ENCODE data around the gene RNASEH2C.

The RNASEH2C gene

GRCh38 chr11:65680192-65680743, 40.3 kb downstream of the RNASEH2C start:
- no peak for DNase-seq

- DNase-seq: no peak
These were observed 47.6 kb downstream of the RNASEH2C start for GRCh38 chr11:65672982-65673381.

GRCh38 chr11:65672180-65672860, 48.3 kb downstream of the RNASEH2C start:
- DNase-seq: no peak
